ENCODE results near the gene AUTS2.
"Not testable (repeated sequence)": the region's sequence is repeated elsewhere in the genome, so short reads cannot be mapped to it uniquely, and the experiment has no call there.

AUTS2 gene

GRCh38 chr7:70794962-70795361 lies 1196.7 kb downstream of the AUTS2 start:
- no peaks in the 10 kb centered on the region for H3K27me3 Mint-ChIP-seq
- no peaks in the 10 kb centered on the region for H3K4me1 Mint-ChIP-seq
- H3K36me3 Mint-ChIP-seq (ENCODE audit: low read depth): peaks cover 3% of the 10 kb centered on the region
- H3K4me3 Mint-ChIP-seq: no peak overlapping the region
- no peak for DNase-seq
- H3K27ac Mint-ChIP-seq: no peak overlapping the region
- peaks cover 3% of the 10 kb centered on the region for H3K9me3 Mint-ChIP-seq
- no peak for ATAC-seq

- H3K9me3 Mint-ChIP-seq: peaks cover 12% of the 10 kb centered on the region
- ATAC-seq: no peak
- no peaks in the 10 kb centered on the region for H3K27me3 Mint-ChIP-seq
- no peak overlapping the region for H3K27ac Mint-ChIP-seq
- no peak overlapping the region for H3K4me3 Mint-ChIP-seq
- H3K36me3 Mint-ChIP-seq (ENCODE audit: low read depth): peaks cover 3% of the 10 kb centered on the region
- H3K4me1 Mint-ChIP-seq: no peaks in the 10 kb centered on the region
- DNase-seq: no peak
Measured at GRCh38 chr7:70795948-70796347, 1197.7 kb downstream of the AUTS2 start.

- Mint-ChIP-seq H3K36me3 (ENCODE audit: low read depth) (no peaks in the 10 kb centered on the region), H3K4me1 (no peaks in the 10 kb centered on the region), H3K27ac (no peak overlapping the region), H3K4me3 (no peak overlapping the region), H3K27me3 (no peaks in the 10 kb centered on the region), H3K9me3 (peaks cover 18% of the 10 kb centered on the region)
- DNase-seq (no peak), ATAC-seq (no peak)
Measured at GRCh38 chr7:70797109-70797514, 1198.8 kb downstream of the AUTS2 start.

GRCh38 chr7:70799841-70800405 lies 1201.6 kb downstream of the AUTS2 start:
- Mint-ChIP-seq H3K27ac (no peak overlapping the region), H3K9me3 (peaks cover 18% of the 10 kb centered on the region), H3K27me3 (no peaks in the 10 kb centered on the region), H3K36me3 (ENCODE audit: low read depth) (no peaks in the 10 kb centered on the region), H3K4me1 (no peaks in the 10 kb centered on the region), H3K4me3 (no peak overlapping the region)
- no peak for DNase-seq
- ATAC-seq: no peak

GRCh38 chr7:70805360-70805759 lies 1207.1 kb downstream of the AUTS2 start:
- no peak for DNase-seq
- no peak overlapping the region for H3K4me3 Mint-ChIP-seq
- peaks cover 3% of the 10 kb centered on the region for H3K27me3 Mint-ChIP-seq
- H3K27ac Mint-ChIP-seq: no peak overlapping the region
- H3K4me1 Mint-ChIP-seq: peaks cover 4% of the 10 kb centered on the region
- ATAC-seq: no peak
- H3K36me3 Mint-ChIP-seq (ENCODE audit: low read depth): no peaks in the 10 kb centered on the region
- H3K9me3 Mint-ChIP-seq: peaks cover 11% of the 10 kb centered on the region

GRCh38 chr7:70807650-70808049 lies 1209.4 kb downstream of the AUTS2 start:
- no peak for DNase-seq
- no peaks in the 10 kb centered on the region for H3K9me3 Mint-ChIP-seq
- no peaks in the 10 kb centered on the region for H3K36me3 Mint-ChIP-seq (ENCODE audit: low read depth)
- ATAC-seq: no peak
- H3K27ac Mint-ChIP-seq: no peak overlapping the region
- H3K4me1 Mint-ChIP-seq: peaks cover 4% of the 10 kb centered on the region
- peaks cover 9% of the 10 kb centered on the region for H3K27me3 Mint-ChIP-seq
- no peak overlapping the region for H3K4me3 Mint-ChIP-seq

GRCh38 chr7:70808876-70809275 lies 1210.6 kb downstream of the AUTS2 start:
- no peak overlapping the region for H3K4me3 Mint-ChIP-seq
- no peaks in the 10 kb centered on the region for H3K36me3 Mint-ChIP-seq (ENCODE audit: low read depth)
- H3K27me3 Mint-ChIP-seq: peaks cover 9% of the 10 kb centered on the region
- H3K4me1 Mint-ChIP-seq: peaks cover 4% of the 10 kb centered on the region
- no peak overlapping the region for H3K27ac Mint-ChIP-seq
- ATAC-seq (no peak), DNase-seq (no peak)
- H3K9me3 Mint-ChIP-seq: no peaks in the 10 kb centered on the region

- peaks cover 4% of the 10 kb centered on the region for H3K4me1 Mint-ChIP-seq
- H3K9me3 Mint-ChIP-seq: no peaks in the 10 kb centered on the region
- peaks cover 9% of the 10 kb centered on the region for H3K27me3 Mint-ChIP-seq
- no peaks in the 10 kb centered on the region for H3K36me3 Mint-ChIP-seq (ENCODE audit: low read depth)
- H3K4me3 Mint-ChIP-seq: no peak overlapping the region
- DNase-seq: no peak
- ATAC-seq: no peak
- H3K27ac Mint-ChIP-seq: no peak overlapping the region
Measured at GRCh38 chr7:70810558-70811139, 1212.4 kb downstream of the AUTS2 start.

GRCh38 chr7:70812511-70812910 lies 1214.2 kb downstream of the AUTS2 start:
- Mint-ChIP-seq H3K27me3 (peaks cover 9% of the 10 kb centered on the region), H3K4me3 (no peak overlapping the region), H3K9me3 (peaks cover 4% of the 10 kb centered on the region), H3K4me1 (peaks cover 4% of the 10 kb centered on the region), H3K36me3 (ENCODE audit: low read depth) (no peaks in the 10 kb centered on the region), H3K27ac (no peak overlapping the region)
- ATAC-seq (no peak), DNase-seq (no peak)

GRCh38 chr7:70822490-70822889 lies 1224.2 kb downstream of the AUTS2 start:
- not testable (repeated sequence) for ATAC-seq; H3K27ac Mint-ChIP-seq; H3K27me3 Mint-ChIP-seq; H3K4me3 Mint-ChIP-seq; H3K4me1 Mint-ChIP-seq; DNase-seq; H3K36me3 Mint-ChIP-seq (ENCODE audit: low read depth)
- H3K9me3 Mint-ChIP-seq: peaks cover 30% of the 10 kb centered on the region

GRCh38 chr7:70829221-70830059 lies 1231.2 kb downstream of the AUTS2 start:
- H3K36me3 Mint-ChIP-seq (ENCODE audit: low read depth): no peaks in the 10 kb centered on the region
- DNase-seq (peak; percentile 63), ATAC-seq (peak; percentile 84)
- no peaks in the 10 kb centered on the region for H3K9me3 Mint-ChIP-seq
- H3K4me3 Mint-ChIP-seq: no peak overlapping the region
- peaks cover 15% of the 10 kb centered on the region for H3K27me3 Mint-ChIP-seq
- no peak overlapping the region for H3K27ac Mint-ChIP-seq
- H3K4me1 Mint-ChIP-seq: peaks cover 6% of the 10 kb centered on the region

GRCh38 chr7:70830060-70830395 lies 1231.8 kb downstream of the AUTS2 start:
- ATAC-seq (no peak), DNase-seq (no peak)
- H3K27ac Mint-ChIP-seq: no peak overlapping the region
- peaks cover 6% of the 10 kb centered on the region for H3K4me1 Mint-ChIP-seq
- no peaks in the 10 kb centered on the region for H3K36me3 Mint-ChIP-seq (ENCODE audit: low read depth)
- peaks cover 15% of the 10 kb centered on the region for H3K27me3 Mint-ChIP-seq
- no peak overlapping the region for H3K4me3 Mint-ChIP-seq
- H3K9me3 Mint-ChIP-seq: no peaks in the 10 kb centered on the region

GRCh38 chr7:70830426-70830825 lies 1232.2 kb downstream of the AUTS2 start:
- H3K27ac Mint-ChIP-seq: no peak overlapping the region
- peaks cover 15% of the 10 kb centered on the region for H3K27me3 Mint-ChIP-seq
- H3K36me3 Mint-ChIP-seq (ENCODE audit: low read depth): no peaks in the 10 kb centered on the region
- H3K9me3 Mint-ChIP-seq: no peaks in the 10 kb centered on the region
- DNase-seq (no peak), ATAC-seq (no peak)
- H3K4me1 Mint-ChIP-seq: peaks cover 6% of the 10 kb centered on the region
- no peak overlapping the region for H3K4me3 Mint-ChIP-seq

- Mint-ChIP-seq H3K36me3 (ENCODE audit: low read depth) (no peaks in the 10 kb centered on the region), H3K4me1 (peaks cover 6% of the 10 kb centered on the region), H3K27me3 (peaks cover 12% of the 10 kb centered on the region), H3K9me3 (no peaks in the 10 kb centered on the region), H3K27ac (no peak overlapping the region), H3K4me3 (no peak overlapping the region)
- ATAC-seq: no peak
- no peak for DNase-seq
Measured at GRCh38 chr7:70833726-70834125, 1235.5 kb downstream of the AUTS2 start.

- Mint-ChIP-seq H3K27ac (no peak overlapping the region), H3K27me3 (peaks cover 7% of the 10 kb centered on the region), H3K4me1 (peaks cover 1% of the 10 kb centered on the region), H3K4me3 (no peak overlapping the region), H3K9me3 (no peaks in the 10 kb centered on the region), H3K36me3 (ENCODE audit: low read depth) (no peaks in the 10 kb centered on the region)
- no peak for ATAC-seq
- DNase-seq: no peak
Measured at GRCh38 chr7:70834424-70834823, 1236.1 kb downstream of the AUTS2 start.
